Measurements from ENCODE around the gene CD244.
"Not testable (repeated sequence)": the region's sequence is repeated elsewhere in the genome, so short reads cannot be mapped to it uniquely, and the experiment has no call there.

The CD244 gene

DNA sequence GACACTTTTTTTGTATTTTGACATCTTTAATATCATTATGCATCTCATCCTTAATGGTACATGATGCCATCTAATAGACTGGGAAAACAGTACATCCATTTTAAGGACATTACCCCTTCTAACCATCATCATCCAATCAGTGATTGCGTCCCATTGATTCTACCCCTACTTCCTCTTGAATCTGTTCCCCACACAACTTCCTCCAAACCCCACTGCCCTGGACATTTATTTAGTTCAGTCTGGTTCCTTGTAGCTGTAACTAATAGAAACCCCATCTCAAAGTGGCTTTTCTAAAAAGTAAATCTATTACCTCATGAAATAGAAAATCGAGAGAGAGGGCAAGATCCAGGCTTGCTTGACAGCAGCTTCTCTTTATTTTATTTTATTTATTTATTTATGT lies 24.4 kb upstream of the CD244 start:
- DNase-seq (ENCODE audit: low spot score in 2 of 2) (no peak), ATAC-seq (ENCODE audit: low read depth) (no peak)
- H3K27me3 Mint-ChIP-seq, result peaks cover 2% of the 10 kb centered on the region
- peaks cover 2% of the 10 kb centered on the region for H3K36me3 Mint-ChIP-seq
- H3K27ac Mint-ChIP-seq, result no peak overlapping the region
- H3K4me3 Mint-ChIP-seq, result no peak overlapping the region
- no peaks in the 10 kb centered on the region for H3K4me1 Mint-ChIP-seq
- H3K9me3 Mint-ChIP-seq, result no peaks in the 10 kb centered on the region

GRCh38 chr1:160885042-160885441 lies 22.4 kb upstream of the CD244 start, which contains the start of gene ITLN1:
TSS of gene ITLN1 (minus strand) at chr1:160885180. CDS start at chr1:160884877, 303 bp downstream.
- Mint-ChIP-seq H3K9me3 (no peaks in the 10 kb centered on the region), H3K4me1 (no peaks in the 10 kb centered on the region), H3K27ac (no peak within 1 kb of the TSS), H3K36me3 (peaks cover 2% of the 10 kb centered on the region), H3K4me3 (no peak within 1 kb of the TSS), H3K27me3 (peaks cover 2% of the 10 kb centered on the region)
- ATAC-seq (ENCODE audit: low read depth) (no peak), DNase-seq (ENCODE audit: low spot score in 2 of 2) (no peak)

GRCh38 chr1:160884579-160884978 lies 21.9 kb upstream of the CD244 start:
- no peak for ATAC-seq (ENCODE audit: low read depth)
- Mint-ChIP-seq H3K36me3 (peaks cover 2% of the 10 kb centered on the region), H3K4me3 (no peak overlapping the region), H3K27ac (no peak overlapping the region), H3K9me3 (no peaks in the 10 kb centered on the region), H3K4me1 (no peaks in the 10 kb centered on the region), H3K27me3 (peaks cover 2% of the 10 kb centered on the region)
- DNase-seq (ENCODE audit: low spot score in 2 of 2), result no peak

GRCh38 chr1:160883581-160884513 lies 21.2 kb upstream of the CD244 start:
- no peaks in the 10 kb centered on the region for H3K4me1 Mint-ChIP-seq
- no peak overlapping the region for H3K4me3 Mint-ChIP-seq
- no peaks in the 10 kb centered on the region for H3K36me3 Mint-ChIP-seq

DNA sequence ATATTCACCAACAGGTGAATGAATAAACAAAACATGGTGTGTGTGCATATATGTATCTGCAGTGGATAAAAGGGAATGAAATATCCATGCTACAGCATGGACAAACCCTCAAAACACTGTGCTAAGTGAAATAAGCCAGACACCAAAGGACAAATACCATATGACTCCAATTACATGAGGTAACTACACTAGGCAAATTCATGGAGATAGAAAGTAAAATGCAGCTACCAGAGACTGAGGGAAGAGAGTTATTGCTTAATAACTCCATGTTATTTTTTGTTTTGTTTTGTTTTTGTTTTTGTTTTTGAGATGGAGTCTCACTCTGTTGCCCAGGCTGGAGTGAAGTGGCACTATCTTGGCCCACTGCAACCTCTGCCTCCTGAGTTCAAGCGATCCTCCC lies 19.9 kb upstream of the CD244 start:
- DNase-seq (ENCODE audit: low spot score in 2 of 2), result no peak

More at GRCh38 chr1:160883581-160884513, 21.2 kb upstream of the CD244 start:
- H3K27ac Mint-ChIP-seq, result no peak overlapping the region
- H3K27me3 Mint-ChIP-seq, result peaks cover under 1% of the 10 kb centered on the region
- no peaks in the 10 kb centered on the region for H3K9me3 Mint-ChIP-seq
- DNase-seq (ENCODE audit: low spot score in 2 of 2), result no peak
- no peak for ATAC-seq (ENCODE audit: low read depth)

GRCh38 chr1:160881264-160881663 lies 18.6 kb upstream of the CD244 start:
- H3K9me3 Mint-ChIP-seq; H3K36me3 Mint-ChIP-seq; H3K27me3 Mint-ChIP-seq; H3K27ac Mint-ChIP-seq; ATAC-seq (ENCODE audit: low read depth); DNase-seq (ENCODE audit: low spot score in 2 of 2); H3K4me1 Mint-ChIP-seq; H3K4me3 Mint-ChIP-seq: not testable (repeated sequence)

More for the DNA sequence above, 19.9 kb upstream of the CD244 start:
- Mint-ChIP-seq H3K27me3 (no peaks in the 10 kb centered on the region), H3K4me3 (no peak overlapping the region), H3K4me1 (peaks cover under 1% of the 10 kb centered on the region), H3K9me3 (no peaks in the 10 kb centered on the region), H3K27ac (no peak overlapping the region), H3K36me3 (no peaks in the 10 kb centered on the region)
- ATAC-seq (ENCODE audit: low read depth), result no peak

DNA sequence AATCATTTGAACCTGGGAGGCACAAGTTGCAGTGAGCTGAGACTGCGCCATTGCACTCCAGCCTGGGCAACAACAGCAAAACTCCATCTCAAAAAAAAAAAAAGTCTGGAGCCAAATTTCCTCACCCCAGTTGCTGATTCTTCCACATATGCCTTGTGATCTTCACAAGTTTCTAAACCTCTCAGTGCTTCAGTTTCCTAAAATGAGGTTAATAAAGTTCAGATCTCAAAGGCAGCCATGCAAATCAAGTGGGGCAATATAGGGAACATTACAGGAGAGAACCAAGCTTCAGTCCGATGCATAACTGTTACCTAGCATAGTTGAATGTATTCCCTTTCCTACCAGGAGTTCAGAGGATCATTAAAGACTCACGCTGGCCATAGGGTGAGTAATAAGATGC lies 17.5 kb upstream of the CD244 start:
- H3K4me1 Mint-ChIP-seq, result peaks cover 10% of the 10 kb centered on the region

DNA sequence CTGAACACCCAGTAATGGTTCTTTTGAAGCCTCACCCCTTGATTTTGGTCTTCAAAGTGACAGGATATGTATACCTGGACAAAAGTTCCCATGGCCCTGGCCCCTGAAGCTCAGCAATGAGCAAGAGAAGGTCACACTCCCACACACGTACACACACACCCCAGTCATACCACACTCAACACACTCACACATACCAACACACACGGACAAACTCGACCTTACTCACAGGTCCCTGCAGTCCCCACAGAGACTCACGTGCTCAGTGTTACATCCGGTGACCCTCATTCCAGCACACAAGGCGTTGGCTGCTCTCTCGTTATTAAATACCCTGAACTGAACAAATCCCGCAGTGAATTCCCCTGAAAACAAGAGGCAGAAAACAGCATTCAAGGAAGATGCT lies 16.4 kb upstream of the CD244 start:
- Mint-ChIP-seq H3K27me3 (peaks cover 8% of the 10 kb centered on the region), H3K9me3 (peaks cover 2% of the 10 kb centered on the region), H3K4me1 (peaks cover 10% of the 10 kb centered on the region), H3K27ac (no peak overlapping the region), H3K4me3 (no peak overlapping the region), H3K36me3 (no peaks in the 10 kb centered on the region)
- DNase-seq (ENCODE audit: low spot score in 2 of 2) (no peak), ATAC-seq (ENCODE audit: low read depth) (no peak)

More for the DNA sequence above, 17.5 kb upstream of the CD244 start:
- DNase-seq (ENCODE audit: low spot score in 2 of 2), result no peak
- Mint-ChIP-seq H3K9me3 (peaks cover 2% of the 10 kb centered on the region), H3K27me3 (peaks cover 5% of the 10 kb centered on the region), H3K27ac (no peak overlapping the region), H3K36me3 (no peaks in the 10 kb centered on the region), H3K4me3 (no peak overlapping the region)
- ATAC-seq (ENCODE audit: low read depth), result no peak

DNA sequence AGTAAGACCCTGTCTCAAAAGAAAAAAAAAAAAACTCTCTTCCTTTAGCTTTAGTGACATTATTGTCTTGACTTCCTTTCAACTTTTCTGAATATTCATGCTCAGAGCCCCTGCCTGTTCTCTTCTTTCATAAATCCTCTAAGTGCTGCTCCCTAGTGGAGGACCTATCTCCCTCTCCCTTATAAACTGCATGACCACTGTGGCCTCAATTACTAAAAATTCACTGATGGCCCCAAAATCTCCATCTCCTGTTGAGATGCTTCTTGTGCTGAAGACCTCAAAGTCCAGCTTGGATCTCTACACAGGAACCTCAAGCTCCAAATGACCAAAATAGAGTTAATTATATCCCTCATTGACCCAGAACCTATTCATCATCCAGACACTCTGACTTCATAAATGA lies 14.5 kb upstream of the CD244 start:
- H3K27ac Mint-ChIP-seq, result no peak overlapping the region
- H3K9me3 Mint-ChIP-seq, result peaks cover 2% of the 10 kb centered on the region
- no peaks in the 10 kb centered on the region for H3K36me3 Mint-ChIP-seq
- peak; percentile 39 for ATAC-seq (ENCODE audit: low read depth)
- peak in 1 of 2 donors; percentile 11 for DNase-seq (ENCODE audit: low spot score in 2 of 2)
- peaks cover 10% of the 10 kb centered on the region for H3K27me3 Mint-ChIP-seq
- H3K4me1 Mint-ChIP-seq, result peaks cover 10% of the 10 kb centered on the region
- no peak overlapping the region for H3K4me3 Mint-ChIP-seq

GRCh38 chr1:160876311-160876710 lies 13.6 kb upstream of the CD244 start:
- H3K4me1 Mint-ChIP-seq, result peaks cover 10% of the 10 kb centered on the region
- H3K27ac Mint-ChIP-seq, result no peak overlapping the region
- H3K9me3 Mint-ChIP-seq, result peaks cover 2% of the 10 kb centered on the region
- ATAC-seq (ENCODE audit: low read depth) (no peak), DNase-seq (ENCODE audit: low spot score in 2 of 2) (no peak)
- no peak overlapping the region for H3K4me3 Mint-ChIP-seq
- H3K27me3 Mint-ChIP-seq, result peaks cover 10% of the 10 kb centered on the region
- H3K36me3 Mint-ChIP-seq, result no peaks in the 10 kb centered on the region

DNA sequence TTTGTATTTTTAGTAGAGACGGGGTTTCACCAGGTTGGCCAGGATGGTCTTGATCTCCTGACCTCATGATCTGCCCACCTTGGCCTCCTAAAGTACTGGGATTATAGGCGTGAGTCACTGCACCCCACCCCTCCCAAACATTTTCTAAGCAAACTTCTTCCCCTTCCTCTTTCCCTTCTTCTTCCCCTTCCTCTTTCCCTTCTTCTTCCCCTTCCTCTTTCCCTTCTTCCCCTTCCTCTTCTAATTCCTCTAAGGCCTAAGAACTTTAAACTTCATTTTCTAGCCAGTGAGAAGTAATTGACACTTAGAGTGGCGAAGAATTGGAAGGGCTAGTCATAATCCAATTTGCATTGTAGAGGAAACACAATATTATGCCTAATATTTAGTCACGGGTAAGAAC lies 12.9 kb upstream of the CD244 start:
- H3K36me3 Mint-ChIP-seq; H3K27ac Mint-ChIP-seq; ATAC-seq (ENCODE audit: low read depth); H3K9me3 Mint-ChIP-seq; DNase-seq (ENCODE audit: low spot score in 2 of 2); H3K27me3 Mint-ChIP-seq; H3K4me1 Mint-ChIP-seq; H3K4me3 Mint-ChIP-seq: not testable (repeated sequence)

- no peak overlapping the region for H3K4me3 Mint-ChIP-seq
- H3K27ac Mint-ChIP-seq, result no peak overlapping the region
- H3K4me1 Mint-ChIP-seq, result peaks cover 10% of the 10 kb centered on the region
- H3K36me3 Mint-ChIP-seq, result no peaks in the 10 kb centered on the region
- DNase-seq (ENCODE audit: low spot score in 2 of 2) (no peak), ATAC-seq (ENCODE audit: low read depth) (no peak)
- H3K27me3 Mint-ChIP-seq, result peaks cover 10% of the 10 kb centered on the region
- peaks cover 2% of the 10 kb centered on the region for H3K9me3 Mint-ChIP-seq
Measured at GRCh38 chr1:160874935-160875334, 12.2 kb upstream of the CD244 start.

GRCh38 chr1:160868141-160868540 lies 5.5 kb upstream of the CD244 start:
- no peaks in the 10 kb centered on the region for H3K36me3 Mint-ChIP-seq
- H3K27me3 Mint-ChIP-seq, result no peaks in the 10 kb centered on the region
- H3K4me1 Mint-ChIP-seq, result peaks cover 11% of the 10 kb centered on the region
- DNase-seq (ENCODE audit: low spot score in 2 of 2), result no peak
- H3K9me3 Mint-ChIP-seq, result no peaks in the 10 kb centered on the region
- ATAC-seq (ENCODE audit: low read depth), result peak; percentile 52
- H3K4me3 Mint-ChIP-seq, result no peak overlapping the region
- H3K27ac Mint-ChIP-seq, result no peak overlapping the region

DNA sequence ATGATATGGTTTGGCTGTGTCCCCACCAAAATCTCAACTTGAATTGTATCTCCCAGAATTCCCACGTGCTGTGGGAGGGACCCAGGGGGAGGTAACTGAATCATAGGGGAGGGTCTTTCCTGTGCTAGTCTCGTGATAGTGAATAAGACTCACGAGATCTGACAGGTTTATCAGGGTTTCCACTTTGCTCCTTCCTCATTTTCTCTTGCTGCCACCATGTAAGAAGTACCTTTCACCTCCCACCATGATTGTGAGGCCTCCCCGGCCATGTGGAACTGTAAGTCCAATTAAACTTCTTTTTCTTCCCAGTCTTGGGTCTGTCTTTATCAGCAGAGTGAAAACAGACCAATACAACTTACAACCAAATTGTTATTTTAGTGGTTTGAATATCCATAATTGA lies 5.0 kb upstream of the CD244 start:
- H3K27me3 Mint-ChIP-seq; H3K27ac Mint-ChIP-seq; DNase-seq (ENCODE audit: low spot score in 2 of 2); H3K36me3 Mint-ChIP-seq; H3K9me3 Mint-ChIP-seq; ATAC-seq (ENCODE audit: low read depth); H3K4me3 Mint-ChIP-seq: not testable (repeated sequence)
- H3K4me1 Mint-ChIP-seq, result peaks cover 11% of the 10 kb centered on the region
